CD14-positive monocyte (primary cell): ENCODE results near the gene ALDH1B1. TPM values are rescaled to one million over a fixed set of nuclear protein-coding genes. Genes with fewer than 3 reads are reported as not detected.

Experiments used
- DNase-seq, 3 donors: peaks; one replicate each; pipeline ENCODE4 v3.0.0-alpha.2; 2011 to 2022
- H2AFZ ChIP-seq: 2 replicates; pipeline ENCODE4 v1.6.0; 2012; ENCODE audit warnings: mild to moderate bottlenecking, low read depth, low read length, inconsistent platforms; ENCODE audit not compliant: insufficient read depth, poor library complexity, severe bottlenecking
- H3K27ac ChIP-seq, 2 donors: 1 replicate in 1 of 2; 2 replicates in 1 of 2; pipeline ENCODE4 v1.5.1; 2012 to 2013; ENCODE audit warnings: low read length in 2 of 2, control low read depth in 1 of 2, inconsistent platforms in 1 of 2, low read depth in 1 of 2, mild to moderate bottlenecking in 1 of 2
- H3K27me3 ChIP-seq, 2 donors: one replicate each; pipeline versions ENCODE4 v1.6.0 to v1.6.1; 2011 to 2013; ENCODE audit warnings: low read length in 2 of 2; ENCODE audit not compliant: control insufficient read depth in 2 of 2, insufficient read depth in 2 of 2
- H3K36me3 ChIP-seq, 2 donors: replicated peaks in 1 of 2; 1 replicate in 1 of 2; 2 replicates in 1 of 2; pipeline versions ENCODE4 v1.5.1 to v1.6.1; 2012 to 2013; ENCODE audit warnings: low read length in 2 of 2, control low read depth in 1 of 2, inconsistent platforms in 1 of 2, mild to moderate bottlenecking in 1 of 2; ENCODE audit not compliant: insufficient read depth in 2 of 2, control insufficient read depth in 1 of 2
- H3K4me1 ChIP-seq, 2 donors: 1 replicate in 1 of 2; 2 replicates in 1 of 2; pipeline versions ENCODE4 v1.5.1 to v1.6.1; 2012 to 2013; ENCODE audit warnings: low read length in 2 of 2, control low read depth in 1 of 2, inconsistent platforms in 1 of 2, mild to moderate bottlenecking in 1 of 2, moderate library complexity in 1 of 2; ENCODE audit not compliant: insufficient read depth in 2 of 2, control insufficient read depth in 1 of 2
- H3K4me2 ChIP-seq: replicated peaks from 2 replicates; pipeline ENCODE3; 2012; ENCODE audit warnings: low read length, moderate library complexity, mild to moderate bottlenecking; ENCODE audit not compliant: poor library complexity, severe bottlenecking; ENCODE audit errors: extremely low read depth
- H3K4me3 ChIP-seq, 3 experiments: fragments of 200-600 bp in 1 of 3; sonication (generic) in 1 of 3; replicated peaks in 1 of 3; 1 replicate in 2 of 3; 2 replicates in 1 of 3; pipeline ENCODE4 v1.5.1; 2011 to 2013; ENCODE audit warnings: low read length in 3 of 3, mild to moderate bottlenecking in 3 of 3, control low read depth in 2 of 3, low read depth in 2 of 3, inconsistent platforms in 1 of 3, moderate library complexity in 1 of 3
- H3K79me2 ChIP-seq: 2 replicates; pipeline ENCODE4 v1.6.0; 2012; ENCODE audit warnings: mild to moderate bottlenecking, control low read depth, inconsistent platforms, low read length, moderate library complexity; ENCODE audit not compliant: insufficient read depth
- H3K9ac ChIP-seq: 2 replicates; pipeline ENCODE4 v1.6.0; 2017; ENCODE audit warnings: low read length, mild to moderate bottlenecking; ENCODE audit not compliant: insufficient read depth, poor library complexity, severe bottlenecking
- H3K9me3 ChIP-seq, 2 donors: replicated peaks in 1 of 2; 1 replicate in 1 of 2; 2 replicates in 1 of 2; pipeline versions ENCODE4 v1.5.1 to v1.6.1; 2012 to 2013; ENCODE audit warnings: low read length in 2 of 2, control low read depth in 1 of 2; ENCODE audit not compliant: control insufficient read depth in 1 of 2, insufficient read depth in 1 of 2
- H4K20me1 ChIP-seq: 2 replicates; pipeline ENCODE4 v1.6.0; 2012; ENCODE audit warnings: mild to moderate bottlenecking, low read length, control low read depth, moderate library complexity; ENCODE audit not compliant: insufficient read depth
- H3K27ac Mint-ChIP-seq, 7 donors: one replicate each; pipeline ENCODE4 v1.8.0; 2020; ENCODE audit warnings: mild to moderate bottlenecking in 7 of 7, mixed read lengths in 7 of 7, moderate library complexity in 6 of 7, inconsistent platforms in 2 of 7
- H3K27me3 Mint-ChIP-seq, 3 donors: one replicate each; pipeline ENCODE4 v1.8.0; 2021 to 2022; ENCODE audit warnings: low read depth in 3 of 3, mild to moderate bottlenecking in 3 of 3, mixed read lengths in 3 of 3, moderate library complexity in 3 of 3, inconsistent platforms in 1 of 3
- H3K36me3 Mint-ChIP-seq, 2 donors: one replicate each; pipeline ENCODE4 v1.8.0; 2020; ENCODE audit warnings: mixed read lengths in 2 of 2, inconsistent platforms in 1 of 2, mild to moderate bottlenecking in 1 of 2
- H3K4me1 Mint-ChIP-seq: one replicate; pipeline ENCODE4 v1.8.0; 2020; ENCODE audit warnings: mild to moderate bottlenecking, mixed read lengths
- H3K4me3 Mint-ChIP-seq, 2 donors: one replicate each; pipeline ENCODE4 v1.8.0; 2020; ENCODE audit warnings: mild to moderate bottlenecking in 2 of 2, mixed read lengths in 2 of 2, moderate library complexity in 1 of 2
- H3K9me3 Mint-ChIP-seq, 7 donors: one replicate each; pipeline ENCODE4 v1.8.0; 2020 to 2022; ENCODE audit warnings: mixed read lengths in 7 of 7, mild to moderate bottlenecking in 6 of 7, moderate library complexity in 6 of 7, inconsistent platforms in 2 of 7
- WGBS: methylation state at CpG from one replicate; pipeline ENCODE4 v1.1.5; 2013; ENCODE audit warnings: missing lambda C conversion rate; ENCODE audit not compliant: insufficient coverage; 5-methylcytosine and 5-hydroxymethylcytosine counted together
- intact Hi-C, 2 donors: fragments of 100-400 bp; cut with micrococcal nuclease; formaldehyde crosslinking; loops; one replicate each; pipeline versions ENCODE4 v1.15.0 to v1.15.1; 2023
- polyA plus RNA-seq, 3 donors: library from polyadenylated mRNA; depleted of rRNA in 1 of 3; unstranded in 2 of 3; stranded (reverse) in 1 of 3; fragments of 300-500 nt in 2 of 3; fragments of >200 nt in 1 of 3; fragmentation: Illumina TruSeq in 2 of 3; gene quantifications; 1 replicate in 2 of 3; 2 replicates in 1 of 3; pipeline ENCODE4 v1.2.3, GENCODE V29; 2012 to 2021
- TF ChIP-seq, protein P1 (sequence below): fragments of 200-600 bp; IDR thresholded peaks from one replicate; pipeline ENCODE4 v1.8.0; 2022; ENCODE audit warnings: antibody characterized with exemption, mild to moderate bottlenecking

The ALDH1B1 gene
- polyA plus RNA-seq, 3 donors, result 1.00 to 4.5 (median 3.8) TPM

DNA sequence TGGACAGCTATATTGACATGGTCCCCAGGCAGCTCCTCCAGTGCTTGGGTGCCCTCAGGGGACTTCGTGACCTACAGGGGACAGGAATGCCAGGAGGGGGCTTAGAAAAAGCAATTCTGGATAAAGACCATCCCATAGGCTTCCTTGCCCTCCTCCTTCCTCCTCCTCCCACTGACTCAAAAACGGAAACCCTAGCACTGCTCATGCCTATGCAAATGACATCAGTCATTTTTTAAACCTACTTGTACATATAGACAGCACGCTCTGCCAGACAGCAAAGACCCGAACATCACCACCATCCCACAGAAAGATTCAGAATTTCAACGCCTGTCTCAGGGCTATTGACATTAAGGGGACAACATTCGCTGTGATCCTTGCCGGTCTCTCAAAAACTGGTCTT lies 20.8 kb downstream of the ALDH1B1 start:
- no peak overlapping the region for H3K27ac Mint-ChIP-seq
- no peak for DNase-seq
- H3K4me3 ChIP-seq, result no peak overlapping the region
- no peaks in the 10 kb centered on the region for H3K27me3 ChIP-seq
- H3K4me2 ChIP-seq, result no peak overlapping the region
- H3K27me3 Mint-ChIP-seq, result peaks cover 0 to 5% (median 3%) of the 10 kb centered on the region in 3 donors
- H3K27ac ChIP-seq, result no peak overlapping the region
- no peaks in the 10 kb centered on the region for H3K36me3 ChIP-seq
- TF ChIP-seq, protein P1, sequence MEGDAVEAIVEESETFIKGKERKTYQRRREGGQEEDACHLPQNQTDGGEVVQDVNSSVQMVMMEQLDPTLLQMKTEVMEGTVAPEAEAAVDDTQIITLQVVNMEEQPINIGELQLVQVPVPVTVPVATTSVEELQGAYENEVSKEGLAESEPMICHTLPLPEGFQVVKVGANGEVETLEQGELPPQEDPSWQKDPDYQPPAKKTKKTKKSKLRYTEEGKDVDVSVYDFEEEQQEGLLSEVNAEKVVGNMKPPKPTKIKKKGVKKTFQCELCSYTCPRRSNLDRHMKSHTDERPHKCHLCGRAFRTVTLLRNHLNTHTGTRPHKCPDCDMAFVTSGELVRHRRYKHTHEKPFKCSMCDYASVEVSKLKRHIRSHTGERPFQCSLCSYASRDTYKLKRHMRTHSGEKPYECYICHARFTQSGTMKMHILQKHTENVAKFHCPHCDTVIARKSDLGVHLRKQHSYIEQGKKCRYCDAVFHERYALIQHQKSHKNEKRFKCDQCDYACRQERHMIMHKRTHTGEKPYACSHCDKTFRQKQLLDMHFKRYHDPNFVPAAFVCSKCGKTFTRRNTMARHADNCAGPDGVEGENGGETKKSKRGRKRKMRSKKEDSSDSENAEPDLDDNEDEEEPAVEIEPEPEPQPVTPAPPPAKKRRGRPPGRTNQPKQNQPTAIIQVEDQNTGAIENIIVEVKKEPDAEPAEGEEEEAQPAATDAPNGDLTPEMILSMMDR, result no peak
- intact Hi-C loops, result no loop called here
- no peaks in the 10 kb centered on the region for H3K4me1 Mint-ChIP-seq
- no peaks in the 10 kb centered on the region for H3K9me3 ChIP-seq
- no peak overlapping the region for H3K9ac ChIP-seq
- H3K4me1 ChIP-seq, result no peaks in the 10 kb centered on the region
- 88% methylated on average over 5 of the region's 7 CpGs for WGBS
- no peaks in the 10 kb centered on the region for H3K9me3 Mint-ChIP-seq
- H3K79me2 ChIP-seq, result no peaks in the 10 kb centered on the region
- H4K20me1 ChIP-seq, result no peaks in the 10 kb centered on the region
- no peak overlapping the region for H3K4me3 Mint-ChIP-seq
- H3K36me3 Mint-ChIP-seq, result no peaks in the 10 kb centered on the region
- no peak overlapping the region for H2AFZ ChIP-seq

DNA sequence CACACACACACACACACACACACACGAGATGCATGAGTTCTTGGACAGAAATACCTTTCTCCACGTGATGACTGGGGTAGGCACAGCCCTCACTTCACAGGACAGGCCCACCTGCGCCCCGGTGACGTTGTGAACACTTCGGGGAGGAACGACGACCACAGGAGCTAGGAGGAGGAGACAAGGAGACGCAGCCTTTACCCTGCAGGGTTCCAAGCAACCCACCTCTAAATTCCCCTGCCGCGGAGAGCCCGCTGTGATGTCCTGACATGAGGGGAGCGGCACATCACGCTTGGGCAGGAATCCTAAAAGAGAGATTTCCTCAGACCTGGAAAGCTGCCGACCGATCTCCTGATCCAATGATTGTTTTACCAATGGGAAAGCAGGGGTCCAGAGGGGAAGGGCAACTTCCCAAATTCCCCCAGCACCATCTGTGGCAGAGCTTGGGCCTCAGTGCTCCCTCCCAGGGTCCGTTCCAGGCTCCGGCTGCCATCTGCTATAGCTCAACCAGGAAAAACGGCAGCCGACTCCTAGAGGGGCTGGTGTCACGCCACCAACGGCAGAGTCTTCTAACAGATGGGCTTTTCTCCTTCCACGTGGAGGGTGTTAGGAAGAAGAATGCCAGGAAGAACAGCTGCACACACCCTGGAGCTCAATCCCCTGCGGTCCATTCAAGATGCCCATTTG lies 21.7 kb downstream of the ALDH1B1 start:
- TF ChIP-seq, protein P1, result no peak
- H3K9me3 ChIP-seq, result no peaks in the 10 kb centered on the region
- WGBS, result 71% methylated on average over 5 of the region's 24 CpGs
- no peak for DNase-seq
- H3K27me3 Mint-ChIP-seq, result peaks cover 0 to 3% (median 3%) of the 10 kb centered on the region in 3 donors
- H4K20me1 ChIP-seq, result no peaks in the 10 kb centered on the region
- no peak overlapping the region for H3K4me2 ChIP-seq
- intact Hi-C loops, result no loop called here
- no peaks in the 10 kb centered on the region for H3K9me3 Mint-ChIP-seq
- no peak overlapping the region for H3K4me3 Mint-ChIP-seq
- H2AFZ ChIP-seq, result no peak overlapping the region
- H3K4me1 ChIP-seq, result no peaks in the 10 kb centered on the region
- H3K9ac ChIP-seq, result no peak overlapping the region
- no peaks in the 10 kb centered on the region for H3K79me2 ChIP-seq
- H3K27ac Mint-ChIP-seq, result no peak overlapping the region
- no peaks in the 10 kb centered on the region for H3K27me3 ChIP-seq
- no peaks in the 10 kb centered on the region for H3K36me3 ChIP-seq
- no peaks in the 10 kb centered on the region for H3K36me3 Mint-ChIP-seq
- H3K27ac ChIP-seq, result no peak overlapping the region
- no peaks in the 10 kb centered on the region for H3K4me1 Mint-ChIP-seq
- H3K4me3 ChIP-seq, result no peak overlapping the region
